RWPE1 (cell line): ENCODE results near the gene HJV.

ENCODE experiments used
- CTCF ChIA-PET: fragments of 350-600 bp; sonication (Branson Sonifier 250); formaldehyde crosslinking; extraction: SDS; loops from one replicate; lab custom pipeline; 2021; lab: Yijun Ruan, JAX
- POLR2A ChIA-PET: fragments of 400-600 bp; formaldehyde crosslinking; extraction: SDS; loops from one replicate; lab custom pipeline; 2020; ENCODE audit warnings: antibody characterized with exemption; ENCODE audit not compliant: low non-redundant PET; lab: Yijun Ruan, JAX
- DNase-seq: peaks from one replicate; pipeline ENCODE4 v3.0.0; 2012; ENCODE audit warnings: low spot score
- H3K27ac ChIP-seq: fragments of 450-650 bp; 2 replicates; pipeline ENCODE4 v1.5.1; 2017
- TF ChIP-seq, protein P1 (sequence below): fragments of 450-650 bp; conservative IDR thresholded peaks from 2 replicates; pipeline ENCODE4 v1.5.1; 2017; ENCODE audit warnings: low read depth, mild to moderate bottlenecking

Gene HJV

DNA sequence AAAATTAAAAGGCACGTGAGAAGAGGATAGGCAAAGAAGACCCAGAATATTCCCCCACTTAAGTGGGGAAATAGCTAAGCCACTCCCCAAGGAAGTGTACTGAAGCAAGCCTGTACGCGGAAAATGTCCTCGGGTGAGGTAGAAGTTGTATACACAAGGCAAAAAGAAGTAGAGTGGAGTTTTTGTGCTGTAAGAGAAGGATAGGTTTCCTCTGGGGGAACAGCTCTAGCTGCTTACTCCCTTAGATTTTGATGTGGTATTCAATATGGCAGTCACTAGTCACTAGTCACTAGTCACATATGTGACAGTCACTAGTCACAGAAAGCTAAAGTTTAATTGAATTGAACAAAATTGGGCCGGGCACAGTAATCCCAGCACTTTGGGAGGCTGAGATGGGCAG lies 32.8 kb downstream of the HJV start:
- CTCF ChIA-PET, result interaction anchor here (0.9 to 3.8 kb wide), 2 partner anchors 11 to 19 kb away, joined by 3 to 13 read pairs; no protein-coding TSS in a partner anchor
- POLR2A ChIA-PET, result no interaction called here
- H3K27ac ChIP-seq, result peak overlapping the region; percentile 66
- no peak for DNase-seq
- TF ChIP-seq, protein P1, sequence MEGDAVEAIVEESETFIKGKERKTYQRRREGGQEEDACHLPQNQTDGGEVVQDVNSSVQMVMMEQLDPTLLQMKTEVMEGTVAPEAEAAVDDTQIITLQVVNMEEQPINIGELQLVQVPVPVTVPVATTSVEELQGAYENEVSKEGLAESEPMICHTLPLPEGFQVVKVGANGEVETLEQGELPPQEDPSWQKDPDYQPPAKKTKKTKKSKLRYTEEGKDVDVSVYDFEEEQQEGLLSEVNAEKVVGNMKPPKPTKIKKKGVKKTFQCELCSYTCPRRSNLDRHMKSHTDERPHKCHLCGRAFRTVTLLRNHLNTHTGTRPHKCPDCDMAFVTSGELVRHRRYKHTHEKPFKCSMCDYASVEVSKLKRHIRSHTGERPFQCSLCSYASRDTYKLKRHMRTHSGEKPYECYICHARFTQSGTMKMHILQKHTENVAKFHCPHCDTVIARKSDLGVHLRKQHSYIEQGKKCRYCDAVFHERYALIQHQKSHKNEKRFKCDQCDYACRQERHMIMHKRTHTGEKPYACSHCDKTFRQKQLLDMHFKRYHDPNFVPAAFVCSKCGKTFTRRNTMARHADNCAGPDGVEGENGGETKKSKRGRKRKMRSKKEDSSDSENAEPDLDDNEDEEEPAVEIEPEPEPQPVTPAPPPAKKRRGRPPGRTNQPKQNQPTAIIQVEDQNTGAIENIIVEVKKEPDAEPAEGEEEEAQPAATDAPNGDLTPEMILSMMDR, result no peak

DNA sequence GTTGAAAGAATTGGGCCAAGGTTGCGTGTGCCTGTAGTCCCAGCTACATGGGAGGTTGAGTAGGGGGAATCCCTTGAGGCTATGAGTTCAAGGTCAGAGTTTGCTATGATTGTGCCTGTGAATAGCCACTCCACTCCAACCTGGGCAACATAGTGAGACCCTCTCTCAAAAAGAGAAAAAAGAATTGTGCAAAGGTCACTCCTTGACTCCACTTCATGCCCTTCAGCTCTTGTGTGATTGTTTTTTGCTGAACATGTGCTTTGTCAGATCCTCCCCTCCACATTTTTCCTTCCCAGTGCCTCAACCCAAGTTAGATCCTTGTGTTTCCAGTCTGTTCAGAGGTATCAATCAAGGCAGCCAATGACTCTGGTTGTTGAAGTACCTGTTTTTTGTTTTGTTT lies 33.6 kb downstream of the HJV start:
- no peak for DNase-seq
- TF ChIP-seq, protein P1, result no peak
- ChIA-PET CTCF (interaction anchor here (0.9 to 3.8 kb wide), 2 partner anchors 10 to 20 kb away, joined by 3 to 13 read pairs; no protein-coding TSS in a partner anchor), POLR2A (no interaction called here)
- H3K27ac ChIP-seq, result peak overlapping the region; percentile 44

DNA sequence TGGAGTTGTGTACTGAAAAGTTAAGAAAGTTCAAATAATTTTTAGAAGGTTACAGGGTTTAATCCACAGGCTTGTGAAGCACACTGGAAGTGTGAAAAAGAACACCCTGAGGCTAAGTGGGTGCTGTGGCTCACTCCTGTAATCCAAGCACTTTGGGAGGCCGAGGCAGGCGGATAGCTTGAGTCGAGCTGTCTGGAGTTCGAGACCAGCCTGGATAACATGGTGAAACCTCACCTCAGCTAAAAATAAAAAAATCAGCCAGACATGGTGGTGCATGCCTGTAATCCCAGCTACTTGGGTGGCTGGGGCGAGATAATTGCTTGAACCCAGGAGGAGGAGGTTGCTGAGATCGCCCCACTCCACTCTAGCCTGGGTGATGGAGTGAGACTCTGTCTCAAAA lies 35.0 kb downstream of the HJV start:
- peak overlapping the region; percentile 36; the same call in 1 of the 2 replicates for H3K27ac ChIP-seq
- POLR2A ChIA-PET, result no interaction called here
- CTCF ChIA-PET, result no interaction called here
- DNase-seq, result no peak
- TF ChIP-seq, protein P1, result no peak

DNA sequence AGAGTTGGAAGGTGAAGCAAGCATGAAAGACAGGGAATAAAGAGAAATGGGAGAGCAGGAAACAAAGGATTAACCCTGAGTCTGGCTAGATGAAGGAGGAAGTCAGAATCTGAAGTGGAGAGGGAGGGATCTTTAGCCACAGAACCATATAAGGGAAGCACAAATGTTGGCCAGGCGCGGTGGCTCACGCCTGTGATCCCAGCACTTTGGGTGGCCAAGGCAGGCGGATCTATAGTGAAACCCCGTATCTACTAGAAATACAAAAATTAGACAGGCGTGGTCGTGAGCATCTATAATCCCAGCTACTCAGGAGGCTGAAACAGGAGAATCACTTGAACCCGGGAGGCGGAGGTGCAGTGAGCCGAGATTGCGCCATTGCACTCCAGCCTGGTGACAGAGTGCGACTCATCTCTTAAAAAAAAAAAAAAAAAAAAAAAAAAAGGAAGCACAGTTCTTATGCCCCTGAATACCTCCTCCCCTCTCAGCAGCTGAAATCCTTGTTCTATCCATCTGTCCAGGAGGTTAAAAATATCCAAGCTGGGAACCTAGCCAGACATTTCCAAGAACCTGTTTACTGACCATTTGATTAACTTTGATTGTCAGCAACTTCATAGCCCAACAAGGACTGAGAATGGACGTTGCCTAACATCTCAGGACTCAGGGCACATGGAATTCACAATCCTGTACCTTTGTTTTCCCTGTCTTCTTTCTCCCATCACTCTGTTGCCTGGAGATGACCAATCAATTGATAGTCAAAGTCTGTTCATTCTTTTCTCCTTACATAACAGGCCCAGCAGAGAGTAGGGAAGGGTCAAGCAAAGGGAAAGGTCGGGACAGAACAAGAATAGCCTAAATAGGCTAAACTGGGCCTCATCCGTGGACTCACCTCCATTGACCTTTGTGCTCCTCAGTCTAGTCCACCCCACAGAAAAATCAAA lies 35.8 kb downstream of the HJV start:
- DNase-seq, result no peak
- POLR2A ChIA-PET, result no interaction called here
- TF ChIP-seq, protein P1, result no peak
- CTCF ChIA-PET, result interaction anchor here (1.2 kb wide), 1 partner anchor 22 kb away, joined by 8 read pairs; no protein-coding TSS in a partner anchor
- peak overlapping the region; percentile 76 for H3K27ac ChIP-seq

DNA sequence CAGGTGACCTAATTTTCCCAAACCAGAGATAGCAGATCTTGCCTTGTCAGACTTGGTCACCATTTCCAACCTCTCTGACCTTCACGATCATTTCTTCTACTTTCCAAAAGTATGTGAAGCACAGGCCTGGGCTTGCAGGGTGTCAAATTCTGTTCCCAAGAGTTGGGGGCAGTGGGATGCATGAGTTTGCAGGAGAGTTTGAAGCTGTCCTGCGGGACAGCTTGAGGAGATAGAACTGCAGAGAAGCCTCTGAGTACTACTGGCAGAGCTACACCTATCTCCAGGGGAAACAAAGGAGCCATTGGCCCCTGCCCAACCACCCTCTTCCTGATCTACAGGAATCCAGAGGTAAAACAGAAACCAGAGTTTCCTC lies 36.4 kb downstream of the HJV start:
- H3K27ac ChIP-seq, result peak overlapping the region; percentile 76
- TF ChIP-seq, protein P1, result no peak
- ChIA-PET CTCF (interaction anchor here (1.2 kb wide), 1 partner anchor 22 kb away, joined by 8 read pairs; no protein-coding TSS in a partner anchor), POLR2A (no interaction called here)
- no peak for DNase-seq

DNA sequence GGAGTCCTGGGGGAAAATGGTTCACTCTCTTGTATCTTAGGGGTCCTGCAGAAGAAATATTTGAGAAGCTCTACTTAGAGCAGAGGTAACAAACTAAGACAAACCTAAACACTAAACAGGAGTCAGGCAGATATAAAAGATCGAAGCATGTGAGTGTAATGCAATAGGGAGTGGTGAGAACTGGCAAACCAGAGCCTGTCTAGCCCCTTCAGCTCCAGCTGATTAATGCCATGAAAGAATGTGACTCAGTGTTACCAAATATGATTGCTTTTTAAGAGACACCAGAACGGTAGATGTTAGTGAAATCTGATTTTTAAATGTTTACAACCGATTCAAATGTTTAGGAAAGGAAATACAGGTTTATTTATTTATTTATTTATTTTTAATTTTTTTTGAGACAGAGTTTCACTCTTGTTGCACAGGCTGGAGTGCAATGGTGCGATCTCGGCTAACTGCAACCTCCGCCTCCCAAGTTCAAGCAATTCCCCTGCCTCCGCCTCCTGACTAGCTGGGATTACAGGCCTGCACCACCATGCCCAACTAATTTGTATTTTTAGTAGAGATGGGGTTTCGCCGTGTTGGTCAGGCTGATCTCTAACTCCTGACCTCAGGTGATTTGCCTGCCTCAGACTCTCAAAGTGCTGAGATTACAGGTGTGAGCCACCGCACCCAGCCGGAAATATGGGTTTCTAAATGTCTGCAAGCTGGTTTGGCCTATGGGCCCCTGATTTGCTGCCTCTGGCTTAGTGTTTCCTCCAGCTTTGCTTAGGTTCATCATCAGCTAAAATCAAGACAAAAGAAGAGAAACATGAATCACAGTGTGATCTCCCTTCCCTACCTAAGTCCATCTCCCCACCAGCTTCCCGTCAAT lies 37.3 kb downstream of the HJV start:
- POLR2A ChIA-PET, result no interaction called here
- H3K27ac ChIP-seq, result no peak overlapping the region

More for the DNA sequence above, 37.3 kb downstream of the HJV start:
- TF ChIP-seq, protein P1, result no peak
- CTCF ChIA-PET, result interaction anchor here (0.5 kb wide), 1 partner anchor 22 kb away, joined by 3 read pairs; no protein-coding TSS in a partner anchor
- no peak for DNase-seq
